ENCODE data around the gene FRY.

The FRY gene

DNA sequence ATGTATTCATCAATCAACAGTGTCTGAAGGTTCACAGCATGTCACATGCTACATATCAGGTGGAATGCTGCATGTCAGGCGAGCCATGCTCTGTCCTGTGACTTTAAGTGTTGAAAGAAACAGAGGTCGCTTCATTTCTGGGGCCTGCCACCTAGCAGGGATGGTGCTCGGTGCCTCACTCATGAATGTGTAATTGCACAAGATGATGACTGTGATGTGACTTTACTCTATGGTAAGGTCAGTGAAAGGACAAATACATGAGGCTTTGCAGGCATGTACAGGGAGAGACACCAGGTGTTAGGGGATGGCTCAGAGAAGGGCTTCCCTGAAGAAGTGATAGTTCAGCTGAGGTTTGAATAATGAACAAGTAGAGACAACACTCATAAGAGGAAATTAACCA, 66.7 kb downstream of the FRY start:
- TF ChIP-seq, protein P1, sequence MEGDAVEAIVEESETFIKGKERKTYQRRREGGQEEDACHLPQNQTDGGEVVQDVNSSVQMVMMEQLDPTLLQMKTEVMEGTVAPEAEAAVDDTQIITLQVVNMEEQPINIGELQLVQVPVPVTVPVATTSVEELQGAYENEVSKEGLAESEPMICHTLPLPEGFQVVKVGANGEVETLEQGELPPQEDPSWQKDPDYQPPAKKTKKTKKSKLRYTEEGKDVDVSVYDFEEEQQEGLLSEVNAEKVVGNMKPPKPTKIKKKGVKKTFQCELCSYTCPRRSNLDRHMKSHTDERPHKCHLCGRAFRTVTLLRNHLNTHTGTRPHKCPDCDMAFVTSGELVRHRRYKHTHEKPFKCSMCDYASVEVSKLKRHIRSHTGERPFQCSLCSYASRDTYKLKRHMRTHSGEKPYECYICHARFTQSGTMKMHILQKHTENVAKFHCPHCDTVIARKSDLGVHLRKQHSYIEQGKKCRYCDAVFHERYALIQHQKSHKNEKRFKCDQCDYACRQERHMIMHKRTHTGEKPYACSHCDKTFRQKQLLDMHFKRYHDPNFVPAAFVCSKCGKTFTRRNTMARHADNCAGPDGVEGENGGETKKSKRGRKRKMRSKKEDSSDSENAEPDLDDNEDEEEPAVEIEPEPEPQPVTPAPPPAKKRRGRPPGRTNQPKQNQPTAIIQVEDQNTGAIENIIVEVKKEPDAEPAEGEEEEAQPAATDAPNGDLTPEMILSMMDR (IDR thresholded peaks at IDR 0.05): no peak

DNA sequence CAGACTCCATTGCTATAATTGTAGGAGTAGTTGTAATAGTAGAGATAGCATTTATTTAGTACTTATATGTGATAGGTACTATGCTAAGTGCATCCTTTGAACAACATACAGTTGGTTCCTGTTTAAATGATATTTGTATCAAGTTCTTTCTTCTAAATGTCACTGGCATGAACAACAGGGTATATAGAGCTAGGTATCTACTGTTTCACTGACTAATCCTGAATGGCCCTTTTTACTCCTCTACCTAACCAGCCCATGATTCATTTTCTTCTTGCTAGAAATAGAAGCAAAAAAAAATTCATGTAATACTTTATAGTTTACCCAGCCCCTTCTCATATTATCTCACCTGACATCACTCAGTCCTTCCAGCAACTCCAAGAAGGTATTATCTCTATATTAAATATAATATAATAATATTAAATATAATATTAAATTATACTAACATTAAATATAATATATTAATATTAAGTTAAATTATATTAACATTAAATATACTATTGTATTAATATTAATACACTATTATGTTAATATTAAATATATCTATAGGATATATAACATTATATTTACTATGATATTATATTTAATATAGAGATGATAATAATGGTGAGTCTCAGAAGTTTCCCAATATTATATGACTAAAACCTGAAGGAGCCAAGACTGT, 74.2 kb downstream of the FRY start:
- TF ChIP-seq, protein P1 (IDR thresholded peaks at IDR 0.05): no peak

DNA sequence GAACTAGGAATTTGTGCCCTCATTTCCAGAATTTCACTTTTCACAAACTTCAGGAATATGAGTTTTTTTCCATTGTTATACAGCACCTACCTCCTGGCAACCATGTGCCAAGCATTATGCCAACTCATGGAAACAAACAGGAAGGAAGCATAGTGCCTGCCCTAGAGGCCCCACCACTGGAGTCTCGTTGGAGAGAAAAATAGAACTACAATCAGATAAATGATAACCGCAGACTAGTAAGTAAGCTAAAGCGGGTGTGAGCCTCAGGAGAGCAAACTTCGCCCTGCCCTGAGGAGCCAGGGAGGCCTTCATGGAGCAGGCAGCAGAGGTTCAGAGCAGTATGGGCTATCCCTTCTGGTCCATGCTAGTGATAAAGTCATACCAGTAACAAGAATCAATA, 75.9 kb downstream of the FRY start:
- TF ChIP-seq, protein P1 (IDR thresholded peaks at IDR 0.05): no peak

DNA sequence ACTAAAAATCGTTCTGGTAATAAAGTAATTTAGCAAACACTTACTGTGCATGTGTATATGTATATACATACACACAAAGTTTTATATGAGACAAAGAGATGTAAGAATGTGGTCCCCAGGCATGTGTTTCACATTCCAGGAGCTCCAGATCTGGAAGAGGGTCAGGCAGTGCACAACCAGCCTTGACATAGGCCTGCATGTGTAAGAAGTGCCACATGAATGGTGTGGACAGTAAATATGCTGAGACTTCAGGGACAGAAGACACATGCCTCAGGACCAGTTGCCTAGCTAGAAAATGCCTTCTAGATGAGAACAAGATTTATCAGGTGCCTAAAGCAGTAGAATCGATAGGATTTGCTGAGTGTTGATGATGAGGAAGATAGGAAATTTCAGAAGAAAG, 76.4 kb downstream of the FRY start:
- TF ChIP-seq, protein P1 (IDR thresholded peaks at IDR 0.05): no peak

DNA sequence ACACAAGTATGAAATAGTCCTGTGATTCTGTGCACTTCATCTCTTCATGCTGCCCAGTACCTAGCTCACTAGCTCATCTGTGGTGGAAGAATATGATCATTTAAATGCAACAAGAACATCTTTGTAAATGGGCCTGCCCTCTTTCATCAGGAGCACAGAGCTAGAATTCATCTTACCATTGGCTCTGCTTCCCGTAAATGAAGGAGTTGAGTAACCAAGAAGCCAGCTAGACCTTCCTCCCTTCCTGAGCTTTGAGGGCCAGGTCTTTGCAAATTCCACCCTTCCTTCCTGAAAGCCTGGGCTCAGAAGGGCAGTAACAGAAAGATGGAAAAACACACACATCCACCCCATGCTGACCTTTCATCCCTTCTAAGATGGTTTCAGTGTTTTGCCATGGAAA, 82.0 kb downstream of the FRY start:
- TF ChIP-seq, protein P1 (IDR thresholded peaks at IDR 0.05): no peak

DNA sequence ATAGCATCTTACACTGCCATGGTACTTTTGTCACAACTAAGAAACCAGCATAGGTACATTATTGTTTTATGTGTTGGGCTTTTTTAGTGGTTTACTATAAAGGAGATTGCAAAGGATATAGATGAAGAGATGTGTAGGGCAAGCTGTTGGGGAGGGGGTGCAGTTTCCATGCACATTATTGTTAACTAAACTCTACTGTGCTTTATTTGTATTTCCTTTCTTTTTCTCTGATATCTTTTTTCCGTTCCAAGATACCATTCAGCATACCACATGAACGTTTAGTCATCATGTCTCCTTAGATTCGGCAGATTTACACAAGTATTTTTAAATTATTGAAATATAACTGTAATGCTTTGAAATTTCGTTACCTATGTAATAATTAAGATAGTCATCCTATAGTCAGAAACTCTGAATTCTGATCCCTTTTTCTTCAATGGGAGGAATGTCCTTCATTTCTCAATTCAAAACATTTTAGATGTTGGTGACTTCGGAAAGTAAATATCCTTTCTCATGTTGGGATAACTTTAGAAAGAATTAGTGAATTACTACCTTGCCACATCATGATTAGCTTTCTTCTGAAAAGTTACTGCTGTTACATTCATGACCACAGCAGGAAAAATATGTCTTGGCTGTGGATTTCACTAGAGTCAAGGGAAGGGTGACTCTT, 82.8 kb downstream of the FRY start:
- TF ChIP-seq, protein P1 (IDR thresholded peaks at IDR 0.05): no peak

DNA sequence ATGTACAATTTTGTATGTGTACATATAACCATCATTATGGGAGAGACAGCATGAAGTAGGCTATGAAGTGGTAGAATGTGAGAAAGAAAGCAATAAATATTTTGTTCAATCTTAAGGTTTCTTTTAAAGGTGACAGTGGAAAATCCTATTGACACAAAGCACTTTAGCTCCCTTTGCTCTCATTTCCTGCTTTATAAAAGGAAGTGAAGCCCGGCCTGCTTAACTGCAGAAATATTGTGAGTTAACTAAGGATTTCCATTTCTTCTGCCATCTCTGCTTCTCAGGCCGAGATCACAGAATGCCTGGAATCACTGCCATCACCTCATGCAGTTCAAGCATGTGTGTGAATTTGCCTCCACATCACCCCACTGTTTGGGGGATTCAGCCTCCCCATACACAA, 83.5 kb downstream of the FRY start:
- TF ChIP-seq, protein P1 (IDR thresholded peaks at IDR 0.05): no peak

All from LNCAP (cell line).